Measurements from ENCODE around the gene DISP2.

DISP2 gene

GRCh38 chr15:40357723-40358470 is at the start of gene DISP2:
Gene DISP2, plus strand, starts transcription at chr15:40358219. Its CDS starts 103 bp downstream, at chr15:40358322.
- ATAC-seq: peak; percentile 92 to 93

DNA sequence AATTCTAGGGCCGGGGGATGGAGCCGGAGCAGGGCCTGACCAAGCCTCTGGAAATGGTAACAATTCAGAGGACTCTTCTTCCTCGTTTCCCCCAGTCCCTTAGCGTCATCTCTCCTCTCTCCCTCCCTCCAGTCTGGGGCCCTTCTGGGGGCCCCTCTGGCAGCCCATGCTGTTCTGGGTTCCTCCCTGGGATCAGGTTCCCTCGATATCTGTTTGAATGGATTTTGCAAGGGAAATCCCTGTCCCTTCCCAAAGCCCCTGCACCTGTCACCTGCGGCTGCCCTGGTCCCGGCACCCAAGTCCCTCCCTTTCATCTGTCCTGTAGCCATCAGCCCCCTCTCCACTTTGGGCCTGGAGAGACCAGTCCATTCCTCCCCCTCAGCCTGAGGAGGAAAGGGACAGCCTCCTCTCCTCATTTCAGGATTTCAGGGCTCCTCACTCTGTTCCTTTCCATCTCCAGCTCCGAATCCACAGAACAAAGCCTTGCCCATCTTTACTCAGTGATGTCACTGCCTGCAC is 48.6 kb upstream of the DISP2 start:
- ATAC-seq: no peak

DNA sequence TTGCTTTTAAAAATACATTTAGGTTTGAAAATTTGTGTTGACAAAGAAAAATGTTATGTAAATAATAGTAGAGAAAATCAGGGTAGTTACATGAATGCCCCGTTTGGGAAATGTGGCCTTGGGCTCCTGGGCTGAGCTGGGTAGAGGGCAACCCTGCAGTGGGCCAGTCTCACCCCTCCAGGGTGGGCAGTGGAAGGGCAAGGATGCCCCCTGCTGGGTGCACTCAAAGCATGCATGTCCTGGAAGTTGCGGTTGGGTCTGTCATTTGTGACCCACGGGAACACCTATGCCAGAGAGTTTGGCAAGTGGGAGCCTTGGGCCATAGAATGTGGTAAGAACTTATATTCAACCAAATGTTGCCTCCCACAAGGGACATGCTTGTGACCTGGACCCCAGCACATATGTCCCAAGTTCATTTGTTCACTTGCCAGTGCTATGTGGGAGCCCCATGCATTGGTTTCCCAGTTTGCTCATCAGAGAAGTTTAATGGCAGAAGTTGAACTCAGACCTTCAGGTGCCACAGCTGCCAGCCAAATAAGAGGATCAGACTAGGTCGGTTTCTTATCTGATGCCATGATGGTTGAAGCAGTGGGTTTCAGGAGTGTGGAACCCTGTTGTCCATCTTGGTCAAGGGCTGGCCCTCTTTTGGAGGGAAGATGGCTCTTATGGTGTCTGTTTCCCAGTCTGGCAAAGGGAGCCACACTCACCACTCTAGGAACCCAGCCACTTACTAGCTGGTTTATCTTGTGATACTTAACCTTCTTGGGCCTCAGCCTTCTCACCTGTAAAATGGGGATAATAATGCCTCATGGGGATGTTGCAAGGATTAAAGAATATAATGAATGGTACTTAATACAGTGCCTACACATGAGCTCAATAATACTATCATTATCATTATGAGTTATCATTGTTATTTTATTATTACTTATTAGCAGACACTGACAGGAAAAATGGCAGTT is 47.7 kb upstream of the DISP2 start:
- ATAC-seq: peak in 1 of 2 donors; percentile 11

DNA sequence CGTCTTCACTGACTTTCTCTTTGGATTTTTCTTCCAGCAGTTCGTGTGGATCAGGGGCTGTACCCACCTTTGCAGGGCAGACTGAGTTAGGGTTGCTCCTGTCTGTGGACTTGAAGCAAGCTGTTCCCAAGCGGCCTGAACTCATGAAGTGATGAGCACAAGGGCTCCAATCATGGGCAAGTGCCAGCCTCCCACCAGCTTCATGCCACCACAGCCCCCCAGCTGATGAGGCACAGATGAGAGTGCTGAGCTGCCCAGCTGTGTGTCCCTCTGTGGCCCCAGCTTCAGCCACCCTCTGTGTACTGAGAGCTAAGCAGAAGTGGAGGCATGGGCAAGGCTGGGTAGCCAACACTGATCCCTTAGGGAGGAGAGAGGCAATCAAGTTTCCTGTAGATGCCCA is 47.0 kb upstream of the DISP2 start:
- ATAC-seq: no peak

DNA sequence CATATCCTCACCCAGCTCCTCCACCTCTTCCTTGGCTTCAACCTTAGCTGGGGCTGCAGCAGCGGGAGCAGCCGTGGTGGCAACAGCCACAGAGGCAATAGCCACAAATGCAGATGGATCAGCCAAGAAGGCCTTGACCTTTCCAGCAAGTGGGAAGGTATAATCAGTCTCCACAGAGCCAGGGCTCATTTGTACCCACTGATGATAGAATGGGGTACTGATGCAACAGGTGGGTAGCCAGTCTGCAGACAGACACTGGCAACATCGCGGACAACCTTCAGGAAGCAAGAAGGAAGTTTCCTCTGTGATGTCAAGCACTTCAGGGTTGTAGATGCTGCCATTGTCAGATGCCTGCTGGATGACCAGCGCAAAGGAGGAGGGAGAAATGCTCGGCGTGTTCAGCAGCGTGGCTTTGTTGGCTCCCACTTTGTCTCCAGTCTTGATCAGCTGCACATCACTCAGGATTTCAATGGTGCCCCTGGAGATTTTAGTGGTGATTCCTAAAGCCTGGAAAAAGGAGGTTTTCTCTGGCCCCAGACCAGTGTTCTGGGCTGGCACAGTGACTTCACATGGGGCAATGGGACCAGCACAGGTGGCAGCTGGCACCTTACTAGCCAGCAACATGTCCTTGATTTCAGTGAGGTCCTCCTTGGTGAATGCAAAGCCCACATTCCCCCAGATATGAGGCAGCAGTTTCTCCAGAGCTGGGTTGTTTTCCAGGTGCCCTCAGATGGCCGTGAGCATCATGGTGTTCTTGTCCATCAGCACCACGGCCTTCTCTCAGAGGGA is 45.5 kb upstream of the DISP2 start:
- ATAC-seq: no peak

DNA sequence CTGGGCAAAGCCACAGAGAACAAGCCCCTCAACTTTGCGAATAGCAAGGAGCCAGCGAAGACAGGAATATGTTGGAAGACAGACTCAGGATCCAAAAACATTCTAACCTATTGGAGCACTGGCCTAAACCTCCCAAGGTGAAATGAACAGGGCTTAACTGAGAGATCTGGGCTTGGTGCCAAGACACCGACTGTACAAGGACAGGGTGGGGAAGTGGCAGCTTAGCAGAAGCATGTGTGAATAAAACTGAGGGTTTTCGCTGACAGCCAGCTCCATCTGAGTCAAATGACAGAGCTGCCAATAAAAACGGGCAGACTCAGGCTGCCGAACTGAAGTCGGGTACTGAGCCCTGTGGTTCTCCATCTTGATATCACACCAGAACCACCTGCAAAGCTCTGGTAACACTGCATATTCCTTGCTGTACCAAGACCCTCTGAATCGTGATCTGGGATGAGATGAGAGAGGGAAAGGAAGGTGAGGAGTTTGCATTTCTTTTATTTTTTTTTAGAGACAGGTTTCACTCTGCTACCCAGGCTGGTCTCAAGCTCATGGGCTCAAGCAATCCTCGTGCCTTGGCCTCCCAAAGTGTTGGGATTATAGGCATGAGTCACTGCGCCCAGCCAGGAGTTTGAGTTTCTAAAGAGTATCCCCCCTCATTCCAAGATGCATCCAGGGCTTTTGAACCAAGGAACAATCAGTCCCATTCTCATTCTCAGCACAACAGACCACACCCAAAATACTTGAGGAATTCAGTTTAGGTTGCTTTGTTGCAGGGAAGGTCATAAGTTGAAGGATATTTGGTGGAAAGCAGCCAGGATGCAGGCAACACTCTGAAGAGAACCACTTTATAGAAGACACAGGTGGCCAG is 44.3 kb upstream of the DISP2 start:
- no peak for ATAC-seq

- ATAC-seq: no peak
Measured at GRCh38 chr15:40314723-40315276, 43.2 kb upstream of the DISP2 start.

DNA sequence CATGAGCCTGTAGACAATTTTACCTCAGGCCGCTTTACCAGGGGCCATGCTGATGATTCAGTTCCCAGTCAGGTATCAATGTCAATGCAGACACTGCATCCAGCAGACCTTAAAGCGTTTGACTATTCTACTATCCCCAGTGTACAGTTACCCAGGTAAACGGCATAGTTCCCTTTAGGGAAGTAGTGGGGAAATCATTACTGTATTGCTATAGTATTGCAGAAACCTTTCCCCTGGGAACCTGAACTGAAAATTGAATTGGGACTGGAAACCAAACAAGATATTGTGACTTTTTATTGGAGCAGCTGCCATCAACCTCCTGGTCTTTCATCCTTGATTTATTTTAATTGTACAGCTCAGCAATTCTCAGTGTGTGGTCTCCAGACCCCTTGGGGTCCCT is 41.1 kb upstream of the DISP2 start:
- no peak for ATAC-seq

DNA sequence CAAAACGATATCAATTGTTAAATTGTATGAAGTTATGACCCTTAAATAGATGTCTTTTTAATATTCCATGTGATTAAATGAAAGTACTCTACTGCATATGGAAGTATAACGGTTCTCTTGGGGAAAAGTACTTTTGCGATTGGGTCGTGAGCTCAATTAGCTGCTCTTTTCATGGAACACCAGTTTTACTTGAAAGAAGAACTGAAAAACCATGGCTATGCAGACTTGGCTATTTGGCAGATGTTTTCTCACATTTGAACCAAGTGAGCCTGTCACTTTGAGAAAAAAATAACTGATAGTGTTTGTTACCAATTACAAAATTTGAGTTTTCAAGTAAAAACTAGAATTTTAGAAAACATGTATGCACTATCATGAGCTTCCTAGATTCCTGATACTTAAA is 40.4 kb upstream of the DISP2 start:
- ATAC-seq: no peak

GRCh38 chr15:40320409-40320808 is 37.6 kb upstream of the DISP2 start:
- ATAC-seq: no peak

DNA sequence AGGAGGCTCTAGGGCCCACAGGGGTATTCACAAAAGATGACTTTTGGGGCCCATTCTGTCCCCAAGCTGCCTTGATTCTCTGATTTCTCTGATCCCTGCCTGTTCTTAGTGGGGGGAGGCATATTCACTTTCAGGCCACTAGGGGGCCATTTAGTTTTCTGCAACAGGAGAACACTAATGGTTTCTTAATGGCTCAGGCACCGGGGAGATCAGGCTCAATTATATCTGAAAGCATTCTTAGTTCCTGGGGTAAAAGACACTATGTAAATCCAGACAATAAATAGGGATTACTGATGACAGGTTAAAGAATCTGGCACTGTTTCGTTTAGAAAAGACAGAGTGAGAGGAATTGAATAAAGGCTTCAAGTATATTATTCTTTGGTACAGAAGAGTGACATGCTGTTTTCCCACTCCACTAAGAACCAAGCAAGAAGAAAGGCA is 37.1 kb upstream of the DISP2 start:
- ATAC-seq: peak; percentile 15 to 24

- no peak for ATAC-seq
Measured at GRCh38 chr15:40322531-40323238, 35.3 kb upstream of the DISP2 start.

DNA sequence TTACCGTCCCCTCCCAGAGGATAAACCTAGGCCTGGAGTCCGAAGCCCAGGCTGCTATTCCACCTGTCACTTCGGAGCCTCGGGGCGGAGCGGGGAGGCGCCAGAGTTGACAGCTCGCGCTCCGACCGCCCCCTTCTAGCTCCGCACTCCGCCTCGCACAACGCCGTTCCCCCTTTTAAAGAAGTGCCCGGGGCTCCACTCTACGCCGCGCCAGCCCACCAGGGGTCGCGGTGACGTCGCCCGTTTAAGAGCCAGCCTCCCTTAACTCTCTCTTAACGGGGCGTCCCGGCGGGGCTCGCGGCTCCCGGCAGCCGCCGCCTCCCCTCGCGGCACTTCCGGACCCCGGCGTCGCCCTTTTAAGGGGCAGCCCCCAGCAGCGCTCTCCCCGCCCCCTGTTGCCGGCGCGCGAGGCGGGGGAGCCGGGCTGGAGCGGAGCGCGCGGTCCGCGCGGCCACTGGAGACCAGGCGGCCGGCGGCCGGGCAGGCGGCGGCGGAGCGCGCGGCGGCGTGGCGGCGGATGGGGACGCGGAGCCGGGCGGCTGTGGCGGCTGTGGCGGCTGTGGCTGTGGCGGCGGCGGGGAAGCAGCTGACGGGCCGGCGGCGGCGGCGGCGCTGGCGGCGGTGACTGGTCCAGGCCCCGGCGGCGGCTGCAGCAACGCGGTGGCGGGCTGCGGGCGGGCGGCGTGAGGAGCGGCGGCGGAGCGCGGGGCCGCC is 34.6 kb upstream of the DISP2 start, which contains the start of gene INAFM2:
TSS of gene INAFM2 (plus strand) at position 454 of the 714 bp plus-strand sequence. CDS start 364 bp downstream, outside the sequence.
- ATAC-seq: peak; percentile 94 to 95

DNA sequence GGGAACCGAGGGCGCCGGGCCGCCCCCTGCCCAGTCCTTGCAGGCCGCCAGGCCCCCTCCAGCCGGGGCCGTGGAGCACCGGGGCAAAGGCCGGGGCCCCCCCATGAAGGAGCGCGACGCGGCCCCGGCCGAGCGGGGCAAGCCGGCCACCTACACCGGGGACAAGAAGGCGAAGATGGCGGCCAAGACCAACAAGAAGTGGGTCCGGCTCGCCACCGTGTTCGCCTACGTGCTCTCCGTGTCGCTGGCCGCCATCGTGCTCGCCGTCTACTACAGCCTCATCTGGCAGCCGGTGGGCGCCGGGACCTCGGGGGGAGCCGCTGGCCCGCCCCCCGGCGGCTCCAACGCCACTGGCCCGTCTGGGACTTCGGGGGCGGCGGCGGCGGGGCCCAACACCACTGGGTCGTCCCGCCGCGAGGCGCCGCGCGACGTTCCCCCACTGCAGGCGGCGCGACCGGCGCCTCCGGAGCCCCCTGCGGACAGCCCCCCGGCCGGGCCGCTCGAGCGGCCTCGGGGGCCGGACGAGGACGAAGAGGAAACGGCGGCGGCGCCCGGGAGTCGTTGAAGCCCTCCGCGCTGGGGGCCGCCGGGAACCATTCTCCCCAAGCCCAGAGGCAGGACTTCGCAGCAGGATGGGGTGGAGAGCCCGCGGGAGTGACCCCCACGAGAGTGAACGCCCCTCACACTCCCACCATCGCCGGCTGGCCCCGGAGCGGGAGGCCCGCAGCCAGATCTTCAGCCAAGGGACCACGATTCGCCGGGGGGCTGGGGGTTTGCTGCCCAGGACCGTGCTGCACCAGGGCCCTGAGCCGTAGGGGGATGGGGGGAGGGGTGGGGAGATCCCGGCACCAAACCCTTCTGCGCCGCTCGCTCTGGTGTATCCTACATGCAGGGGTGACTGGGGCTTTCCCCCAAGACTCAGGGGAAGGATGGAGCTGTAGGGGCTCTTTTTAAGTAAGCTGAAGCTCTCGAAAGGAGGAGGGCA is 33.8 kb upstream of the DISP2 start:
- no peak for ATAC-seq

DNA sequence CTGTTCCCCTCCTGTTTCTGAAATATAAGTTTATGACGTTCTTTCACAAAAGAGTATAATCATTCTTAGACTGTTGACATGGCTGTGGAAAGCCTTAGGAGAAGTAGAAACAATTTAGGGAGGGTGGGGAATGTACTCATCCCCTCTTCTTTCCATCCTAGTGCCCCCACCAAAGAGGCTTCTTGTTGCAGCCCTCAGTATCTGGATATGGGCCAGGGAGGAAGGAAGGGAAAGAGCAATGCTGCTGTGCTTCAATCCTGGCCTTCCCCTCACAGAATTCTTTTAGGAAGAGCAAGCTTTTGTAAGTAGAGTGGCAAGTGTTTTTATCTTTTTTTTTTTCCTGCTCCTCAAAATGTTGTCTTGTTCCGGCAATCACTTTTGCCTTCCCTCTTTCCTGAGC is 32.8 kb upstream of the DISP2 start:
- no peak for ATAC-seq

DNA sequence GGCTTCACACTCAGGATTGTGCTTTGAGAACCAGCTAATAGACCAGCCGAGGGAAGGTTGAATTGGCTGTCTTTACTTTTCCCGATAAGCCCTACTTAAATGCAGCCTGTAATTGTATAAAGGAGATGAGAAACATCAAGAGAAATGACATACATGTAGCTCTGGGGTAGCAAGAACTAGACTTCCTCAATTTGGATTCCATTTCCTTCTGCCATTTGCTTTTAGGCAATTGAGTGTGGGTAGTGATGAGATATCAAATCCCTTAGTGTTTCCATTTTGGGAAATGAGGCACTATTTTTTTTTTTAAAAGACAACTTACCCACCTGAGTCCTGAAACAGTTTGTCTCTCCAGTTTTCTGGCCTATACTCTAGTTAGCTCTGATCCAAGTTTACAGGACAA is 32.3 kb upstream of the DISP2 start:
- no peak for ATAC-seq

DNA sequence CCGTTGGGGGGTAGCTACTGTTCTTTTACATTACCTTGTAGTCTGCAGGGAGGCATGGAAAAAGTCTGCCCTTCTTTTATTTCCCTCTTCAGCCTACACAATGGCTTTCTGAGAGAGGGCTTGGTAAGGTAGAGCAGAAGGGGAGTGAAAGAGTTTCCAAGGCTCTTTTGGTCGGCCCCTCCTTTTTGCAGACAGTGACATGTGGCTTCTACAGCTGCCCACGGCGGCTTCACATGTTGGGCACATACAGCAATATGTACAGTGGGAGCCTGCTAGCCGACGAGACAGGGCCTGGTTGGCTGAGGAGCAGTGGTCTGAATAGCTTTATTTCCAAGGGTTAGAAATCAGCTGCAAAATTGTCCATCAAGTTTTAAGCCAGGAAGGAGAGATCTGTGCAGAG is 30.6 kb upstream of the DISP2 start:
- ATAC-seq: no peak

GRCh38 chr15:40328176-40328575 is 29.8 kb upstream of the DISP2 start:
- no peak for ATAC-seq

- ATAC-seq: no peak
Measured at GRCh38 chr15:40328751-40329150, 29.3 kb upstream of the DISP2 start.
